GM04504 (cell line): ENCODE results near the gene MYO7A.
A peak's percentile ranks its signal among the peaks of the same experiment; 100 is the strongest.
"Not testable (repeated sequence)": the region's sequence is repeated elsewhere in the genome, so short reads cannot be mapped to it uniquely, and the experiment has no call there.

Experiments used
- DNase-seq: peaks from one replicate; pipeline ENCODE4 v3.0.0-alpha.2; 2012; ENCODE audit warnings: low read depth

MYO7A gene

GRCh38 chr11:77093056-77093891 is 34.8 kb upstream of the MYO7A start:
- no peak for DNase-seq

- DNase-seq = no peak
Measured at GRCh38 chr11:77093987-77094840, 33.8 kb upstream of the MYO7A start.

- no peak for DNase-seq
Measured at GRCh38 chr11:77094841-77095365, 33.1 kb upstream of the MYO7A start.

DNA sequence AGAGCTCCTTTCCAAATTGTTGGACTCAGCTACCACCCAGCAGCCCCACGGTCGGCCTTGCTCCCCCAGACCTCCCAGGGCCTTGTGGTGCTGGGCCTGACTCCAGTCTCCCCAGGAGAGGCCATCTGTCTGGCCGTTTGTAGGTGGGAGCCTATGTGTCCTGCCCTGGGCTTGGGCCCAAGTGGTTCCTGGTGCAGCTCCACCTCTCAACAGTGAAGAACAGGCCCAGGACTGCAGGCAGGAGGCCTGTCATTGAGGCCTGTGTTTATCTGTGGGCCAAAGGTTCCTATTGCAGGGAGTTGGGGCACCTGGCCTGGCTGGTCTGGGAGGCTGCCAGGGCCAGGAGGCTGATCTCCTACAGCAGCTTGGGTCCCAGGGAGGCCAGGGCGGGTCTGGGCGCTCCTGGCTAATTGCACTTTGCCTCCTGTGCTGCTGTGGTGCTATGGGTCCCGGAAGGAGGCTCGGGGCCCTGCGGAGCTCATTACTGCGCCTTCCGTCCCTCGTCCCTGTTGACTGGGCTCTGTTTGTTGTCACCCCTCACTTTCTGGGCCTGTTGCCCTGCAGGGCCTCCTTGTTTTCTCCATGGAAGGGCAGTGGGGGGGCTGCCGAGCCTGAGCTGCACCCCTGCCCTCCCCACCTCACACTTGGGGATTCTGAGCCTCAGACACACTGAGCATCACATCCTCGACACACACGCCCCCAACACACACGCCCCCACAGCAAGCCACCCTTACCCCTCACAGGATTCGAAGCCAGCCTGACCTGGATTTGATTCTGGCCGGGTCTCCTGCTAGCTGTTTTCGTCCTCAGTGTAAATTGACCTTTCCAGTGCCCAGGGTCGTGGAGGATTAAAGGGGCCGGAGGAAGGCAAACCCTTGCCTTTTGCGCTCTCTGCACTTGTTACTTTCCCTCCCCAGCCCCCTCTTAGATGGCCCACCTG is 32.2 kb upstream of the MYO7A start:
- no peak for DNase-seq

DNA sequence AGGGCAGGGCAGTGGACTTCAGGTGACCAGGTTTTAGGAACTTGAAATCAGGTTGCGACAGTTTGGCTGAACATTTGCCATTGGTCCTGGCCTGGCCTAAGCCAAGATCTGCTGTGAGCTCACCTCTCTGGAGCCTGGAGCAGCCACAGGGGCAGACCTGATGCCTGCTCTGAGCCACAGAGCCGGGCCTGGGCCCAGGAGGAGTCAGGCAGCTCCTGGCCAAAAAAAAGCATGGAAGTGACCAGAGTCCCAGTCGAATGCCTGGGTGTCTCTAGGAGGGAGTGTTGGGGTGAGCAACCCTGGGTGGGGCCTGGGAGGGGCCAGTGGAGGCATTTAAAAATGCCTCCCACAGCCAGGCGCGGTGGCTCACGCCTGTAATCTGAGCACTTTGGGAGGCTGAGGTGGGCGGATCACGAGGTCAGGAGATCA is 31.4 kb upstream of the MYO7A start:
- no peak for DNase-seq

DNA sequence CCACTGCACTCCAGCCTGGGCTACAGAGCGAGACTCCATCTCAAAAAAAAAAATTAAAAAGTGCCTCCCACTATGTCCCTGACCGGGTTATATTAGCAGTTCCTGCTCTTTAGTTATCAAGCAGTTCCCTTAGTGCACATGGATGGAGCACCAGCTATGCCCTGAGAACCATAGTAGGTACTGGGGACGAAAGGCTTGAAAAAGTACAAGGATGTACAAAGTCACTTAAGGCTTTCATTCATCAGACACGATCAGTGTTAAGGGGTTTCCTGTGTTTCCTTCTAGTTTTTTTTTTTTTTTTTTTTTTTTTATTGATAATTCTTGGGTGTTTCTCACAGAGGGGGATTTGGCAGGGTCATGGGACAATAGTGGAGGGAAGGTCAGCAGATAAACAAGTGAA is 30.9 kb upstream of the MYO7A start:
- DNase-seq = not testable (repeated sequence)

GRCh38 chr11:77100166-77101042 is 27.6 kb upstream of the MYO7A start:
- DNase-seq = no peak

DNA sequence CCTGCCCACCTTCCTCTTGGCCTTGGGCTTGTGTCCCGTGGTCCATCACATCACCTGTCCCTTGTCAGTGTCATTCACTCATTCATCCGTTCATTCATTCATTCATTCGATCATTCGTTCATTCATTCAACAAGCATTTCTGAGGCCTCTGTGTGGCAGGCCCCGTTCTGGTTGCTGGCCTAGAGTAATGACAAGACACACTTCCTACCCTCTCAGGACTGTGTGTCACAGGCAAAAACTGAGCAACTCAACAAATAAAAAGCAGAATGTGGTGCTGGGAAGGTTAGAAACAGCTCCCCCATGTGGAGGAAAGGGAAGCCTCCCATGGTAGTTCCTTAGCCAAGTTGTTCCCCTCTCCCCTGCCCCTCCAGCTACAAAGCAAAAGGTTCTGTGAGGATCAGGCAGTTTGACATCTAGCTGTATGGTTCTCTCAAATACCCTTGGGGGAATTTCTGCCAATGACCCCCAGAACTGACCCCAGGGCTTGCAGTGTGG is 27.0 kb upstream of the MYO7A start:
- no peak for DNase-seq

DNA sequence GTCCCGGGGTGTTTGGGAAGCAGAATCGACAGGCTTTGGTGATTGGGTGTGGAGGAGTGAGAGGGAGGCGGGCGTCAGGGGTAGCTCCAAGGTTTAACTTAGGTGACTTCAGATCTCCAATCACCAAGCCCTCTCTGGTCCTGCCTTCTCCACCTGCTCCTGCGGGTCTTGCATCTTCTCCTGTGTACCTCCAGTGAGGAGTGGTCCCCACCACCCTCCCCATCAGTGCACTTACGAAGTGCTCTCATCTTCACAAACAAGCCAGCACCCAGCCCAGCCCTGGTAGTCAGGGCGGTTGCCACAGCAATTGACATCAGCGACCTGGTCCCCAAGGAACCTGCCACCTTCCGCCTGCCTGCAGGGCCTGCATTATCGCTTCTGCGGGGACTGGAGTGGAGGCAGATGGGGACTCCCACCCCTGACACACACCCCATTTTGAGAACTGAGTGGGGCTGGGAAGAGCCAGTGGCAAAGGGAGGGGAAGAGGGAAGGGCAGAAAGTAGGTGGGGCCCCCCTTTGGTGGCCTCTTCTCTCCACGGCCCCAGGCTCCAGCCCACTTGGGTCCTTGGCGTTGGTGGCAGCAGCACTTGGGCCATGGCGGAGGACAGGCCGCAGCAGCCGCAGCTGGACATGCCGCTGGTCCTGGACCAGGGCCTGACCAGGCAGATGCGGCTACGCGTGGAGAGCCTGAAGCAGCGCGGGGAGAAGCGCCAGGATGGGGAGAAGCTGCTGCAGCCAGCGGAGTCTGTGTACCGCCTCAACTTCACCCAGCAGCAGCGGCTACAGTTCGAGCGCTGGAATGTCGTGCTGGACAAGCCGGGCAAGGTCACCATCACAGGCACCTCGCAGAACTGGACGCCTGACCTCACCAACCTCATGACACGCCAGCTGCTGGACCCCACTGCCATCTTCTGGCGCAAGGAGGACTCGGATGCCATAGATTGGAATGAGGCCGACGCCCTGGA is 25.5 kb upstream of the MYO7A start, which contains the start of gene OMP:
OMP (plus strand) TSS at position 595 of the 965 bp plus-strand sequence; CDS start at position 595, 0 bp downstream.
- DNase-seq = no peak

GRCh38 chr11:77103319-77103718 is 24.7 kb upstream of the MYO7A start:
- no peak for DNase-seq

DNA sequence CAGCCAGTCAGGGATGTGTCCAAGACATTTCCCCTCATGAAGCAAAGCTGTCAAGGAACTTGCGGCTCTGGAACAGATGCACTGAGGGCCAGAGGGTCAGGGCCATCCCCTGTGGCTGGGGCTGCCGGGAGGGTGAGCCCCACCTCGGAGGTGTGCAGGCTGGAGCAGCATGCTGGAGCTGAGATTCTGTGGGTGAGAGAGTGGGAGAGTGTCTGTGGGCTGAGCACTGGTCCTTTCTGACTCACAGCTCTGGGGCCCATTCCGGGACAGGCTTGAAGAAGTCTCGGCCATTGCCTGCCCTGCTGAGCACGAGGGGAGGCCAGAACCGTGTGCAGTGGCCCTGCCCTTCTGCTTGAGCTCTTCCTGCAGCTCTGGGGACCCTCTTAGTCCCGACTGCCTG is 23.3 kb upstream of the MYO7A start:
- no peak for DNase-seq

- no peak for DNase-seq
Measured at GRCh38 chr11:77106321-77106720, 21.7 kb upstream of the MYO7A start.

- no peak for DNase-seq
Measured at GRCh38 chr11:77106759-77107158, 21.3 kb upstream of the MYO7A start.

GRCh38 chr11:77107950-77108349 is 20.1 kb upstream of the MYO7A start:
- peak; percentile 86 for DNase-seq

DNA sequence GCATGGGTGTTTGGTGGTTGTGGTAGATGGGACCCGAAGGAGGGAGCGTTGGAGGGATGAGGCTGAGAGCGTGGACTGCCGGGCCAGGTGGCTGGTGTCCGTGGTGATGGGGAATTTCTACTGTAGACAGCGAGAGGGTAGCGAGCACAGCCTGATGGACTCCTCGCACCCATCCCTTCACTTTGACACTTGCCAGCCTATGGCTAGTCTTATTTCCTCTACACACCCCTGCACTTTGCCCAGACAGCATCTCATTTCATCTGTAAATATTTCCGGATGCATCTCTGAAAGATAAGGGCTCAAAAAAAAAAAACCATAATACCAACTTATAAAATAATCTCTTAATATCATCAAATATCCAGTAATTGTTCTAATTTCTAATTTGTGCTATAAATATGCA is 19.6 kb upstream of the MYO7A start:
- no peak for DNase-seq

GRCh38 chr11:77109236-77110019 is 18.6 kb upstream of the MYO7A start:
- no peak for DNase-seq

DNA sequence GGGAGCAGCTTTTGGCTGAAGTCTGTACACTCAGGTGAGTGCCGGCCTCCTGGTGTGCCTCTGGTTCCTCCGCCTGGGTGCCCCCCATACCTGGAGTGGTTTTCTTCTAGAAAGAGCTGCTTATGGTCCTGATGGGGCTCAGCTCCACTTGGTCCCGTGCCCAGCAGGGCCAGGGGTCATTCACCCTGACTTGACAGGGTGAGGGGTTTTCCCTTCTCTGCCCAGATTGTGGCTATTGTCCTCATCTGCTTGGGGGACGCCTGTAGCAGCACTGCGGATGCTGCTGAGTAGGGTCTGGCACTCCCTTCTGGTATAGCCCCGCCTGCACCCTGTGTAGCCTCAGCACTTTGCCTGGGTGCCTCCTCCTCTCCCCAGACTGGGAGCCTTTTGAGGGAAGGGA is 17.2 kb upstream of the MYO7A start:
- DNase-seq = no peak

GRCh38 chr11:77111277-77111676 is 16.8 kb upstream of the MYO7A start:
- DNase-seq = no peak
